Nephron (organoid): ENCODE data around the gene ITPR3.
A peak's percentile ranks its signal among the peaks of the same experiment; 100 is the strongest.

Experiments used
- H3K27ac Mint-ChIP-seq, 3 experiments: 2 replicates each; pipeline ENCODE4 v1.8.0; 2020; ENCODE audit warnings: mixed read lengths in 3 of 3, mild to moderate bottlenecking in 2 of 3, moderate library complexity in 1 of 3
- H3K27me3 Mint-ChIP-seq: 2 replicates; pipeline ENCODE4 v1.8.0; 2021; ENCODE audit warnings: low read depth, mild to moderate bottlenecking, moderate library complexity, mixed read lengths
- H3K36me3 Mint-ChIP-seq: 2 replicates; pipeline ENCODE4 v1.8.0; 2020; ENCODE audit warnings: low read depth, mixed read lengths
- H3K4me1 Mint-ChIP-seq: 2 replicates; pipeline ENCODE4 v1.8.0; 2020; ENCODE audit warnings: mixed read lengths
- H3K4me3 Mint-ChIP-seq, 3 experiments: 2 replicates each; pipeline ENCODE4 v1.8.0; 2020; ENCODE audit warnings: mild to moderate bottlenecking in 3 of 3, mixed read lengths in 3 of 3, moderate library complexity in 2 of 3
- H3K9me3 Mint-ChIP-seq: 2 replicates; pipeline ENCODE4 v1.8.0; 2020; ENCODE audit warnings: mixed read lengths
- CTCF ChIP-seq, 3 experiments: fragments of 200-600 bp; sonication (generic); IDR thresholded peaks; one replicate each; pipeline ENCODE4 v1.5.0; 2021; ENCODE audit warnings: antibody characterized with exemption in 3 of 3; ENCODE audit not compliant: unreplicated experiment in 3 of 3

Gene ITPR3

GRCh38 chr6:33607126-33607783 is 13.9 kb upstream of the ITPR3 start:
- Mint-ChIP-seq H3K27ac (peak overlapping the region in 1 of 3 experiments; percentile 42), H3K27me3 (peaks cover 4% of the 10 kb centered on the region), H3K4me3 (no peak overlapping the region), H3K36me3 (no peaks in the 10 kb centered on the region), H3K4me1 (peaks cover 22% of the 10 kb centered on the region), H3K9me3 (peaks cover 15% of the 10 kb centered on the region)
- no peak for TF ChIP-seq CTCF (IDR thresholded peaks at IDR 0.05; ENCODE audit: unreplicated experiment in 3 of 3)

- TF ChIP-seq CTCF (IDR thresholded peaks at IDR 0.05; ENCODE audit: unreplicated experiment in 3 of 3) = no peak
- Mint-ChIP-seq H3K4me1 (peaks cover 22% of the 10 kb centered on the region), H3K27me3 (peaks cover 4% of the 10 kb centered on the region), H3K4me3 (no peak overlapping the region), H3K27ac (peak overlapping the region in 1 of 3 experiments; percentile 42), H3K9me3 (peaks cover 15% of the 10 kb centered on the region), H3K36me3 (no peaks in the 10 kb centered on the region)
Observed at GRCh38 chr6:33607784-33608161, 13.3 kb upstream of the ITPR3 start.

GRCh38 chr6:33609019-33609418 is 12.1 kb upstream of the ITPR3 start:
- no peak overlapping the region for H3K4me3 Mint-ChIP-seq
- TF ChIP-seq CTCF (IDR thresholded peaks at IDR 0.05; ENCODE audit: unreplicated experiment in 3 of 3) = no peak
- peaks cover 8% of the 10 kb centered on the region for H3K9me3 Mint-ChIP-seq
- H3K27ac Mint-ChIP-seq = peak overlapping the region; percentile 65 to 90 (median 74)
- peaks cover 9% of the 10 kb centered on the region for H3K27me3 Mint-ChIP-seq
- peaks cover 22% of the 10 kb centered on the region for H3K4me1 Mint-ChIP-seq
- H3K36me3 Mint-ChIP-seq = no peaks in the 10 kb centered on the region

- H3K9me3 Mint-ChIP-seq = peaks cover 7% of the 10 kb centered on the region
- H3K4me1 Mint-ChIP-seq = peaks cover 22% of the 10 kb centered on the region
- peak overlapping the region; percentile 70 to 90 (median 74) for H3K27ac Mint-ChIP-seq
- no peak overlapping the region for H3K4me3 Mint-ChIP-seq
- TF ChIP-seq CTCF (IDR thresholded peaks at IDR 0.05; ENCODE audit: unreplicated experiment in 3 of 3) = no peak
- H3K36me3 Mint-ChIP-seq = no peaks in the 10 kb centered on the region
- peaks cover 14% of the 10 kb centered on the region for H3K27me3 Mint-ChIP-seq
Observed at GRCh38 chr6:33609528-33609927, 11.6 kb upstream of the ITPR3 start.

- Mint-ChIP-seq H3K27ac (peak overlapping the region; percentile 70 to 90 (median 74)), H3K4me3 (no peak overlapping the region), H3K36me3 (no peaks in the 10 kb centered on the region), H3K9me3 (peaks cover 4% of the 10 kb centered on the region), H3K4me1 (peaks cover 22% of the 10 kb centered on the region), H3K27me3 (peaks cover 16% of the 10 kb centered on the region)
- TF ChIP-seq CTCF (IDR thresholded peaks at IDR 0.05; ENCODE audit: unreplicated experiment in 3 of 3) = no peak
Observed at GRCh38 chr6:33610067-33610466, 11.1 kb upstream of the ITPR3 start.
